DLD1 (cell line): ENCODE results near the gene SPTBN2.
"Not testable (repeated sequence)": the region's sequence is repeated elsewhere in the genome, so short reads cannot be mapped to it uniquely, and the experiment has no call there.

Experiments
- in situ Hi-C: cut with HindIII; loops from 2 replicates; pipeline ENCODE4 v1.10.0; 2017; ENCODE audit warnings: low sequenced_read_pairs

The SPTBN2 gene

DNA sequence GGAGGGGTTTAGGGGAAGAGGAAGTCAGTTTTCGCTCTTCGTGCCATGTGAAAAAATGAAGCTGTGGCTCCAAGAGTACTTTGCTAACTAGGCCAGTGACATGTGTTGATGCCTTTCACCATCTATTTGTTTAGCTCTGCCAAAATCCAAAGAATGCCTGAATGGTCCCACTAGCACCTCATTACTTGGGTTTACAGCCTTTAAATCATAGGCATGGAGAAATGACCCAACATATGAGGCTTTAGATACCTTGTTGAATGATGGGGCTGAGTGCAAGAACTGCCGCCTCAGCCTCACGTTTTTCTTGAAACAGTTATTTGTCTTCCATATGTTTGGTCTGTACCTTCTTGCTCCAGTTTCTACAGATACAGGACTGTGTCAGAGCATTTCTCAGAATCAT, 82.2 kb downstream of the SPTBN2 start:
- in situ Hi-C loops = no loop called here

DNA sequence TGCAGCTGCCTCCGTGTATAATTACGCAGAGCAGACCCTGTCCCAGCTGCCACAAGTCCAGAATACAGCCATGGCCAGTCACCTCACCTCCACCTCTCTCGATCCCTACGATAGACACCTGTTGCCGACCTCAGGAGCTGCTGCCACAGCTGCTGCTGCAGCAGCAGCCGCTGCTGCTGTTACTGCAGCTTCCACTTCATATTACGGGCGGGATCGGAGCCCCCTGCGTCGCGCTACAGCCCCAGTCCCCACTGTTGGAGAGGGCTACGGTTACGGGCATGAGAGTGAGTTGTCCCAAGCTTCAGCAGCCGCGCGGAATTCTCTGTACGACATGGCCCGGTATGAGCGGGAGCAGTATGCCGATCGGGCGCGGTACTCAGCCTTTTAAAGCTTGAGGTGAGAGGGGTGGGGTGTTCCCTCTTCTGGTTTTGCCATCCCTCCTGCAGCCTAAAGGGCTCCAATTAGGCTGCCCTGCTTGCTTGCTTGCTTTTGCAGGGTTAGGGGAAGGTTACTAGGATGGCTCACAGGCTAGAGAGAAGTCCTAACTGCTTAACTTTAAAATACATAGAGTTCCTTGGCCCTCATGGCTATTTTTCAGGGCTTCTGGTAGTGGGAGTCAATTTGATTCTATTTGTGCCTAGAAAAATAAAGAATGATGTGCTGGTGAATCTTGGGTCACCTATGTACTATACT, 85.1 kb downstream of the SPTBN2 start:
- in situ Hi-C loops = no loop called here

DNA sequence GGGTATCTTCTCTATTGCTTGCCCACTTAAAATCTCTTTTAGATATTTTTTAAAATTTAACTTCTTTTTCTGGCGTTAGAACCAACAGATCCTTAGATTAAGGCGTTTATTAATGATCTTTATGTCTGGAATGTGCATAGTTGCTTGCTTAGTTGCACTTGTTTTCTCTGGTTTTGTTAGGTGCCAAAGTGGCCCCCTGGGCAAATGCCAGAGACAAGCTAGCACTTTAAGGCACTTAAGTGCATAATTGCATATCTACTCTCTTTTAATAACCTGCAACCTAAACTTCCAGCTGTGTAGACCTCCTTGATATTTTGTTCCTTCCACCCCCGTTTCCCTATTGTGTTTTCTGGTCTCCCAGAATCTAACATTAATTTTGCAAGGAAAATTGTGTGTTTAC, 87.2 kb downstream of the SPTBN2 start:
- in situ Hi-C loops = no loop called here

DNA sequence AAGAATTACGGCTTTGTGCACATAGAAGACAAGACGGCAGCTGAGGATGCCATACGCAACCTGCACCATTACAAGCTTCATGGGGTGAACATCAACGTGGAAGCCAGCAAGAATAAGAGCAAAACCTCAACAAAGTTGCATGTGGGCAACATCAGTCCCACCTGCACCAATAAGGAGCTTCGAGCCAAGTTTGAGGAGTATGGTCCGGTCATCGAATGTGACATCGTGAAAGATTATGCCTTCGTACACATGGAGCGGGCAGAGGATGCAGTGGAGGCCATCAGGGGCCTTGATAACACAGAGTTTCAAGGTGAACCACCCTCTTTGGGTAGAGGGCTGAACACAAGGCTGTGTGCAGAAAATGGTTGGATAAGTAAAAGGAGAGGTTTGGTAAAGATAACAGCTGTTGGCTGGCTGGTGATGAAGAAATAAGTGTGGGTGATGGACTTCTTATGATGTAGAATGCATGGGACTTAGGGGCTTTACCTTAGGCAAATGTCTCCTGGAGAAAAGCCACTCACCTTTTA, 89.1 kb downstream of the SPTBN2 start:
- in situ Hi-C loops = not testable (repeated sequence)

DNA sequence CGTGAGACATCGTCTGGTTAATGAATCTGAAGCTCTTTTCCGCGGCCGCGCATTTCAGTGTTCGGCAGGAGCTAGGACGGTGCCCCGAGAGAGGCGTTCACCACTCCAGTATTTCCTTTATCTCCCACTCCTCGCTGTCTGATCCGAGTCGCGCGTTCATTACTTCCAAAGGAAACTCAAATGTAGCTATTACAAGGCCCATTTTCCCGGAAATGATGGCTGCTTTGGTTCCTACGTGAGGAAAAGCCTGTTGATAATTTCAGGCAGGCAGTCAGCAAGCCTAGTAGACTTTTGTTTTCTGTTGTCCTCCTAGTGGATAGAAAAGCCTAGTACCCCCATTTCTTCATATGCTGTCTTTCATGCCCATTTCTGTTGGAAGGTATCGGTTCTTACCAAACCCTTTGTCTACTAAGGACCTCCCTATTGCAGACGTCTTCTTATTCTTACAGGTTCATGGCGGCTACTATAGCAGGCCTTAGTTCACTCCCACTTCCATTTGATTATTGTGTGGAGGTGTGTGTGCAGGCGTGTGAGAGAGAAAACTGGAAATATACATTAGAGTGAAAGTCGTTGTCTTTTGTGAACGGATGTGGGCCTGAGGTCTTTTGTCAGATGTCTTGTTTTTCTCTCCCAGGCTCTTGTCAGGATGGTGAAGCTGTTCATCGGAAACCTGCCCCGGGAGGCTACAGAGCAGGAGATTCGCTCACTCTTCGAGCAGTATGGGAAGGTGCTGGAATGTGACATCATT, 89.8 kb downstream of the SPTBN2 start:
- in situ Hi-C loops = no loop called here

DNA sequence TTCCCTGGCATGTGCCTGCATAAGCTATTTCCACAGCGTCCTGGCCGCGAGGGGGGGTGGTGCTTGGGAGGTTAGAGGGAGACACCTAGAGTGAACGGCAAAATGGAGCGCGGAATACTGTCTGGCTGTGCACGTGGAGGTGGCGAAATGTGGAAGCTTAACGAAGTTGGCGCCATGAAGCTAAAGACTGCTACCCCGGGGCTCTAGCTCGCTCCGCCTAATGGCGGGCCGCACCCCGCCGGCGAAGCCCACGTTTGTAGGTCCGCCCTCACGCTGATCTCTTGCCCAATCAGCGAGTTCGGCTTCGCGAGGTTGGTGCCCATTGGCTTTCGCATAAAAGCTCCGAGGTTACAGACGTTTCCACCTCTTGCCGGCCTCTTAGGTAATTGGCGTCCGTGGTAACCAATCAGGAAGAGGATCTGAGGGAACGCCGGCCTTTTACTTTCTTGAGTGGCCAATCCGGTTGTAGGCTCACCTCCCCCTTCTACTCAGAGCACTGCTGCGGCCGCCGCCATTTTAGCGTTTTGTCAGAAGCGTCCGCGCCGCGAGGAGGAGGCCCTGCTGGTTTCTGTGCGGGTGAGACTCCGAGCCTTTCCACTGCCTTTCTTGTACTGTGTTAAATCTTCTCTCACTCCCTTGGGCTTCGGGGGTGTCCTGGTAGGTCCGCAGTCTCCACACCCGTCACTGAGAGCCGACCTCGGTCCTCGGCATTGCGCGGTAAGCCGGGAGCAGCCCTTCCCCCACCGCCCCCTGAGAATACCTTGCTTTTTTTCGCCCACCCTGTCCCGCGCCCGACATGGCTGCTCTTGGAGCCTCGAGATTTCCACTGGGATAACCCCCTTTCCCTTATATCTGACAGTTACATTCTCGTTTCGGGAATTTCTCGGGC, 90.6 kb downstream of the SPTBN2 start, which contains the start of gene RBM4:
TSS of gene RBM4 (plus strand) at position 527 of the 889 bp plus-strand sequence. CDS start 1,009 bp downstream, outside the sequence.
- in situ Hi-C loops = no loop called here

DNA sequence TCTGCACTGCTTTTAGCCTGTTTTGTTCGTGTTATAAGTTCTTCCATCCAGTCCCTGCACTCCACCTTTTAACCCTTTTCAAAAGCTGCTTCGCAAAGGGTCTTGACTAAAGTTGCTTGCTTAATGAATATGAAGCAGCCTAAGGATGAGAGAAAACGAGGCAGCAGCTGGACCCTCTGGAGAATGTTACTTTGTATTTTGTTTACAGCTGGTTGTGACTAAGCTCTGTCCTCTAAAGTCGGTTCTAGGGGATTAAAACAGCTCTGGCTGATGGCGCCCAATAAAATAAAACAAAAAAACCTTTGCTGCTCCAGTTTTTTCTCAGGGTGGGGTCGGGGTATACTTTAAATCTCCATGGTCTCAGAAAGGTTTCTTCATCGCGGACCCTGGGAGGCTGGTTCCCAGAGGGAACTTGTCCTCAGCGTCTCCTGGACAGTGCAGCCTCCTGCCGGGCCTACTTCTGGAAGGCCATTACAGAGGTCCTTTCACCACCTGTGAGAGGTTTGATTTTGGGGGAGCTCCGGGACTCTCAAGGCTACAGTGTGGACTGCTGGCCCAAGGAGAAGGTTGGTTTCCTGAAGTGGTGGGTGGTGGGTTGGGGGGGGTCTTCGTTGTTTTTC, 91.3 kb downstream of the SPTBN2 start:
- in situ Hi-C loops = no loop called here

DNA sequence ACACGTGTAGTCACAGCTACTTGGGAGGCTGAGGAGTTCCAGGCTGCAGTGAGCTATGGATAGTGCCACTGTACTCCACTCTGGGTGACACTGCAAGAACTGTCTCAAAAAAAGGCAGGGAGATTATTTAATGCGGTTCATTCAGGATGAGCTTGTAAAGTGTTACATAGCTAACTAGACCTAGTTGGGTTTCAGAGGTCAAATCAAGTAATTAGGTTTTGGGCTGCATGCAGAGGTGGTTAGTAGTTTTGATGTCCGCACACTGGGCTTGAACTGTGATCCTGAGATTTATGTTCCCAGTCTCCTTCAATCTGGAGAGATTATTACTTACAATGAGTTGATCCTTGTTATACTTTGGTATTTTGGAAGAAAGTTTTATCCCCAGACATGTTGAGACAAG, 92.6 kb downstream of the SPTBN2 start:
- in situ Hi-C loops = no loop called here
